Head of caudate nucleus (tissue), 42 donors: ENCODE measurements around the gene DLG1.

Experiments used
- DNase-seq, 42 donors: peaks; one replicate each; pipeline versions ENCODE4 v3.0.0 to v3.0.0-alpha.2; 2020 to 2021; ENCODE audit warnings: mixed read lengths in 7 of 42
- intact Hi-C: fragments of 100-400 bp; cut with DNase I; formaldehyde crosslinking; loops from one replicate; pipeline ENCODE4 v1.15.0; 2022

Gene DLG1

GRCh38 chr3:197258168-197258755, 40.1 kb downstream of the DLG1 start:
- DNase-seq = peak in 32 of 42 donors; percentile 25 to 86 (median 56)
- intact Hi-C loops = loop anchor here (10.0 kb wide), 1 partner anchor 197 kb away; no protein-coding TSS in a partner anchor

- intact Hi-C loops = loop anchor here (2.0 to 10.0 kb wide), 2 partner anchors 197 to 251 kb away; no protein-coding TSS in a partner anchor
- no peak for DNase-seq
Observed at GRCh38 chr3:197257711-197258110, 40.7 kb downstream of the DLG1 start.

DNA sequence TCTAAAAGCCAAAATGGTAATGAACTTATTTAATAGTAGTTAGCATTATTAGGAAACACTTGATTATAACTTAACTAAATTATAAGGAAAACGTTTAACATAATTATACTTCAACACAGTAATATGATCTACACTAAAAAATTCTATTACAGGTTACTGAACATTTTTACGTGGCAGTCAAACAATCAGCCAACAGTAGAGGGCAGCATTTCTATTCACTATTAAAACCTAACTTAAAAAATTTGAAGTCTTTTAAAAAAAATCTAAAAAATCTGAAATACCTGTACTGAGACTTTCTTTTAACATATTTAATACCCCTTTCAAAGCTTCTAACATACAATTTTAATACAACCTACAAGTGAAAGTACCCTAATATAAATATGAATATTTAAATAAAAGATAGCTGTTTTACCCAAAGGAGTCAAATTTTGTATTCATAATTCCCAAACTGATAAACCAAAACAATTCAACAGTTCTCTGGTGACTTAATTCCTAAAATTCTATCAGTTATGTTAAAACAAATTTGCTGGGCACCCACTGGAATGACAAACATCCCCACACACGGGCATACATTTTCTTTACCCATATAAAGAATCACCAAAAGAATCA, 41.5 kb downstream of the DLG1 start:
- DNase-seq = peak in 19 of 42 donors; percentile 9 to 83 (median 52)
- intact Hi-C loops = loop anchor here (2.0 to 10.0 kb wide), 2 partner anchors 198 to 252 kb away; no protein-coding TSS in a partner anchor

DNA sequence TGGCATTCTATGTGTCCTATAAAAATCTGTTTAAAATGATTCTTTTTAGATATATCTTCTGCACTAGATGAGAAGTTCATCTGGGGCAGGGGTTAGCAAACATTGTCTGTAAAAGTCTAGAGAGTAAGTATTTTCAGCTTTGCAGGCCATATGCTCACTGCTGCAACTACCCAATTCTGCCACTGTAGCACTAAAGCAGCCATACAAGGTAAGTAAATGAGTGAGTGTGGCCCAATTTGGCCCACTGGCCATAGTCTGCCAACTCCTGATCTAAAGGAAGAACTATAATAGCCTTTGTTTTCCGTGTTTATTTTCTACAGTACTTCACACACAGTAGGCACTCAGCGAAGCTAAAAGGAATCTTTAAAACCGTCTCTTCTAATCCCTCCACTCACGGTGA, 42.3 kb downstream of the DLG1 start:
- DNase-seq = no peak
- intact Hi-C loops = loop anchor here (2.0 to 10.0 kb wide), 2 partner anchors 199 to 253 kb away; no protein-coding TSS in a partner anchor

DNA sequence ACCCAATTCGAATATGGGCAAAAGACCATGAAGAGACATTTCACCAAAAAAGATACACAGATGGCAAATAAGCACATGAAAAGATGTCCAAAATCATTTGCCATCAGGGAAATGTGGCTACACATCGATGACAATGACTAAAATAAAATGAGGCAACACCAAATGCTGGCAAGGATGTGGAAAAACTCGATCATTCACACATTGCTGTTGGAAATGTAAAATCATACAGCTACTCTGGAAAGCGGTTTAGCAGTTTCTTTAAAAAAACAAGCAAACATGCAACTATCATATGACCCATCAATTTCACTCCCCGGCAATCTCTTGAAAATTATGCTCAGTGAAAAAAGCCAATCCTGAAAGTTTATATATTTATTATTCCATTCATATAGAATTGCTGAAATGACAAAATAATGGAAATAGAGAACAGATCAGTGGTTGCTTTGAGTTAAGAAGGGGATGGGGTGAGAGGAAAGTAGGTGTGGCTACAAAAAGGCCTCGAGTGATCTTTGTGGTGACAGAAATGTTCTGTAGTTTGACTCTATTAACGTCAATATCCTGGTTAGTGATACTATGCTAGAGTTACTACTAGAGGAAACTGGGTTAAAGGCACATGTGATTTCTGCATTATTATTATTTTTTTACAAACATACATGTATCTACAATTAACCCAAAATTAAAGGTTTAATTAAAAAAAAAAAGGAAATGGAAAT, 45.0 kb downstream of the DLG1 start:
- intact Hi-C loops = loop anchor here (10.0 kb wide), 1 partner anchor 201 kb away; no protein-coding TSS in a partner anchor
- no peak for DNase-seq

DNA sequence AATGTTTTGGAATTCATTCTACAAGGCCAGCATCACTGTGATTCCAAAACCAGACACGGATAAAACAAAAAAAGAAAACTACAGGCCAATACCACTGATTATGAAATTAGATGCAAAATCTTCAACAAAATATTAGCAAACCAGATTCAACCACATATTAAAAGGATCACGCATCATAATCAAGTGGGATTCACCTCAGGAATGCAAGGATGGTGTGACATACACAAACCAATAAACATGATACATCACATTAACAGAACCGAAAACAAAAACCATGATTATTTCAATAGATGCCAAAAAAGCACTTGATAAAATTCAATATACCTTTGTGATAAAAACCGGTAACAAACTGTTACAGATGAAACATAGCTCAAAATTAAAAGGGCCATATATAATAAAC, 48.9 kb downstream of the DLG1 start:
- no peak for DNase-seq
- intact Hi-C loops = no loop called here

DNA sequence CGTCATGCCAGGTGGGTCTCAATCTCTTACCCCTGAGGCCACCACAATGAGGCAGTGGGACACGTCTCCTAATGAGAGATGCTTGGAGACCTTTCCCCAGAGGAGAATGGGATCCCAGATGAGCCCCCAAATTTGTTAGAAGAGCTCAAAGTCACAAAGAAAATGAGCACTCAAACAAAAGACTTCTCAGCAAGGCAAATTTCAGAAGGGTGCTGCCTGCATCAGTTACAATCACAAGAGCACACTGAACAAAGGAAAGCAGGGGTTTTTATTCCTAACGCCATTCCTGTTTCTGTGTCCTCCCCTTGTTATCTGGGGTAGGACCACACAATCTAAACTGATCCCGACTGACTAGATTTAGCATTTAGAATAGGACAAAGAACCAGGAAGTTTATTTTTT, 50.1 kb downstream of the DLG1 start:
- intact Hi-C loops = no loop called here
- no peak for DNase-seq

- intact Hi-C loops = no loop called here
Observed at GRCh38 chr3:197244751-197245150, 53.7 kb downstream of the DLG1 start.

DNA sequence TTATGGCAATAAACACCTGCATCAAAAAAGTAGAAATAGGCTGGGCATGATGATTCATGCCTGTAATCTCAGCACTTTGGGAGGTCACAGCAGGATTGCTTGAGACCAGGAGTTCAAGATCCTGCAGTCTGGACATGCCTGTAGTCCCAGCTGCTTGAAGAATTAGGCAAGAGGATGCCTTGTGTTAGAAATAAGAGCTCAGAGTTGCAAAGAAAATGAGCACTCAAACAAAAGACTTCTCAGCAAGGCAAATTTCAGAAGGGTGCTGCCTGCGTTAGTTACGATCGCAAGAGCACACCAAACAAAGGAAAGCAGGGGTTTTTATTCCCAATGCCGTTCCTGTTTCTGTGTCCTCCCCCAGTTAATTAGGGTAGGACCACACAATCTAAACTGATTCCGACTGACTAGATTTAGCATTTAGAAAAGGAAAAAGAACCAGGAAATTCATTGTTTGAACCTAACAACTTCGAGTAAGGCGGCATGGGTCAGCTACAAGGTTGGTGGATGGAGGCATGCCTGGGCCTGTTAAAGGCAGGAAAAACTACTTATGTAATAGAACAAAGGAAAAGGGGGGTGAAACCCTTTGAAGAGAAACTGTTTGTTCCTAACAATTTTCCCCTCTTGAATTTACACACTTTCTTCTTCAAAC, 55.5 kb downstream of the DLG1 start:
- intact Hi-C loops = no loop called here
- no peak for DNase-seq

More at GRCh38 chr3:197244751-197245150, 53.7 kb downstream of the DLG1 start:
- no peak for DNase-seq

DNA sequence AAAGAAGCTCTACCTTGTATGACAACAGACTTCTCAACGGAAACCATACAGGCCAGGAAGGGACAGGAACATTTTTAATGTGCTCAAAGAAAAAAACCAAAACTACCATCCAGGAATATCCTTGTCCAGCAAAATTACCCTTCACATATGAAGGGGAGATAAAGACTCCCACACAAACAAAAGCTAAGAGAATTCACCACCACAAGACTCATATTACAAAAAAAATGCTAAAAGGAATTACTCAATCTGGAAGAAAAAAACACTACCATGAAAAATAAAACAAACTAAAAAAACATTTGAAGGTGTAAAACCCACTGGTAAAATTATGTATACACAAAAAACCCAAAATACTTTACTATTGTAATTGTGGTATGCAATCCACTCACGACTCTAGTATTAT, 57.2 kb downstream of the DLG1 start:
- DNase-seq = no peak
- intact Hi-C loops = no loop called here

DNA sequence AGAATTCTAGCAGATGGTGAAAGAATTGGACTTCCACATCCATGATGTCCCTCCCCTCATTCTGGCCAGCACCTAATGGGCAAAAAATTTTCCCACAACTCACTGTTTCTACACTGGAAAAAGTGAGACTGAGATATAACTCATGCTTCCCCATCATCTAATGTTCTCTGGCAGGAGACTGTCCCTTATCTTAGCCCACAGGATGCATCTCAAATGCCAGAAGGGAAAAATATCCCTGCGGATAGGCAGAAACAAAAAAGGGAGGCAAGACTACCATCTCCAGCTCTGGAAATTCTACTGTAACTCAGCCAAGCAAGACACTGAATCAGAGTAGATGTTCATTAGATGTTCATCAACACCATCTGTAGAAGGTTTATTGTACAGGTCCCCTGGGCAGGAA, 58.6 kb downstream of the DLG1 start:
- DNase-seq = no peak
- intact Hi-C loops = no loop called here

GRCh38 chr3:197238842-197239241, 59.6 kb downstream of the DLG1 start:
- intact Hi-C loops = no loop called here
- no peak for DNase-seq

GRCh38 chr3:197237897-197238296, 60.5 kb downstream of the DLG1 start:
- no peak for DNase-seq
- intact Hi-C loops = no loop called here

GRCh38 chr3:197236362-197236761, 62.0 kb downstream of the DLG1 start:
- DNase-seq = no peak
- intact Hi-C loops = no loop called here

GRCh38 chr3:197234947-197235914, 63.2 kb downstream of the DLG1 start:
- DNase-seq = no peak
- intact Hi-C loops = no loop called here

- intact Hi-C loops = no loop called here
Observed at GRCh38 chr3:197231321-197231720, 67.1 kb downstream of the DLG1 start.

GRCh38 chr3:197229836-197230235, 68.6 kb downstream of the DLG1 start:
- intact Hi-C loops = loop anchor here (10.0 kb wide), 1 partner anchor 275 kb away; no protein-coding TSS in a partner anchor
- no peak for DNase-seq

More at GRCh38 chr3:197231321-197231720, 67.1 kb downstream of the DLG1 start:
- DNase-seq = no peak

DNA sequence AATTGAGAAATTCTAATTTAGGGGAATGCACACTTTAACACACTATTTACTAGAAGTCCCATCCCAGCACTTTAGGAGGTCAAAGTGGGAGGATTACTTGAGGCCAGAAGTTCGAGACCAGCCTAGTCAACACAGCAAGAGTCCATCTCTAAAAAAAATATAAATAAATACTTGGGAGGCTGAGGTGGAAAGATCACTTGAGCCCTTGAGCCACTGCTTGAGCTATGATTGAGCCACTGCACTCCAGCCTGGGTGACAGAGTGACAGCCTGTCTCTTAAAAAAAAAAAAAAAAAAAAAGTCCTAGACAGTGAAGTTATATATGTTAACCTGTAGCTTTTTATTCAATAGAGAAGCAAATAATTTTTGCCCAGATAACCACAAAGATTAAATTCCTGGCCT, 69.2 kb downstream of the DLG1 start:
- intact Hi-C loops = loop anchor here (10.0 kb wide), 1 partner anchor 276 kb away; no protein-coding TSS in a partner anchor
- DNase-seq = no peak
